OCI-M2 (cell line): ENCODE results near the gene DNER.

Source experiments
- DNase-seq: peaks from one replicate; lab custom pipeline; 2025; ENCODE audit not compliant: unreplicated experiment; lab: John Stamatoyannopoulos, UW

The DNER gene

GRCh38 chr2:229445019-229445418 lies 269.3 kb downstream of the DNER start:
- no peak for DNase-seq

- DNase-seq = no peak
These were observed 270.6 kb downstream of the DNER start for GRCh38 chr2:229443546-229444268.

- DNase-seq = no peak
These were observed 271.2 kb downstream of the DNER start for GRCh38 chr2:229443141-229443540.

- DNase-seq = no peak
These were observed 275.8 kb downstream of the DNER start for GRCh38 chr2:229438430-229439159.

DNA sequence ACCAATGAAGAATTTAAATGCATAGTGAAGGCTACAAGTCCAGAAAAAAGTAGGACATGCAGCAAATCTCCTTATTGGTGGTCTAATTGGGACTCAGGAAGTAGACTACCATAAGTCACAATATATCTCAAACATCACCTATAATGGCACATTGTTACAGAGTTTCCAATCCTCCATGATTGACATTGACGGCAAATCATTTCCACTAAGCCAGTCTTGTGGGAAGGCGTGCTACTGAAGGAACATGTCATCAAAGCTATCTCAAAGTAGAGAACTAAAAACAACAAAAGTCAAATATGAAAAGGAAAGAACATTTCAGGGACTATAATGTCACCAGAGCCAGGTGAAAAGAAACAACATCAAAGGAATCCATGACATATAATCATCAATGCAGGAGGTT lies 276.9 kb downstream of the DNER start:
- DNase-seq = no peak

- no peak for DNase-seq
These were observed 280.2 kb downstream of the DNER start for GRCh38 chr2:229434187-229434586.

DNA sequence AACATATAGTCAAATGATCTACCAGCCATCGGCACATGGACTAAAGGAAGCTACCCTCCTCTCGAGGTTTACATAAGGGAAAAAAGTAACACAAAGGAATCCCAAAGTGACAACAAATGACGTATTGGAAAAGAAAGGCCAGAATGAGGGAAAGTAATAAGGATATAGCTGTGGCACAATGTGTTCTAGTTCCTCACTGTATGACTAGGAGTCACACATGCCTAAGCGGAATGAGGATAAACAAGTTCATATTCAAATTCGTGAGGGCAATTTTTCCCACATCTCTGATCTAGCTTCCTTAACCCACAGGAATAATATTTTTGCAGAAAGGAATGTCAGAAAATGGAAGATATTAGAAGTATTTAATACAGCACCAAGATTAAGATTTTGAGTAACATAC lies 281.0 kb downstream of the DNER start:
- no peak for DNase-seq

GRCh38 chr2:229431327-229431954 lies 282.9 kb downstream of the DNER start:
- no peak for DNase-seq

GRCh38 chr2:229429589-229429988 lies 284.8 kb downstream of the DNER start:
- DNase-seq = no peak

DNA sequence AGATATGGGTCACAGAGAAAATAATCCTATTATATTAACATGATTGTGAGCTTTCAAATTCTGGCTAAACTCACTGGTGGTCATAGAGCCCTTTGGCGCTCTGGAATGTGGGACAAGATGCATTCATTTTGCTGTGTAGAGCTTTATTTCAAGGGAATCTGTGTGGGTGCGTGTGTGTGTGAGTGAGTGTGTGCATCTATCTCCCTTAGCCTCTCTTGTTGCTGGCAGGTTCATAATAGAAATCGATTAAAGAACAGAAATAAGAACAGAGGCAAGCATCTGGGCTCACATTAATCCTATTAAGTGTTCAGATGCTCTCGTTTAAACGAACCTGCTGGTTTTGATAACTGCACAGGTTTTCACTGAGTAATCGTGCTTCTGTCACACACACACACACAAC lies 287.9 kb downstream of the DNER start:
- no peak for DNase-seq

DNA sequence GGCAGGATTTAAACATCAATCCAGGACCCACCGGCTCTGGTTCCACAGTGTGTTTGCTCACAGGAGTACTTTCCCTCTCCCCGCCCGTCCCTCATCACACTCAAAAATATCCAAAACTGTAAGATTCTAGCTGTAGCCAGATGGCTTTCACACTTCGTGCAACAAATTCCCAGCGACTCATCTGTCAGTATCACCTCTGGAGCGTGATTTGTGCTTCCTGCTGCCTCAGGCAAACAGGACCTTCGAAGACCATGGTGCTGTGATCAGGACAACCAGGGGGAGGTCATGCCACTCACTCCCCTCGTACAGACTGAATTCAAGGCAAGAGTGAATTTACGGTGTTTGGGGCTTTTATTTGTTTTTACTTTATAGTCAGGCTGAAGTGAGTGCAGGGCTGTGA lies 288.8 kb downstream of the DNER start:
- no peak for DNase-seq

DNA sequence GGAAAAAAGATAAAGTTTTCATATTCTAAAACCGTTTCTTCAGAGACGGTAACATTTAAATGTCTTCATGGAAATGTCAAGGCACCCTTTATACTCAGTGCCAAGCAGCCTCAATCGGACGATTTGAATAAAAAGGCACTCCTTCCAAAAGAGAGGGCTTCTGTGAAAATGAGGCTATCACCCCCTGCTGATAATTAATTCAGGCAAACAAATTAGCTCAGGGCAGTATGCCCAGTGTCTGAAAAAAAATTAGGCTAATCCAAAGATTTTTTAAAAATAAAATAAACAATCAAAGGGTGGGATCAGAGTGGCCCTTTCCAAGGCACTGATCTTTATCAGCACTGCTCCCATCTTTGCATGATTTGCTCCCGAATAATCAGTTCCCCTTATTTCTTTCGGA lies 292.3 kb downstream of the DNER start:
- no peak for DNase-seq

GRCh38 chr2:229419158-229419557 lies 295.2 kb downstream of the DNER start:
- DNase-seq = no peak

DNA sequence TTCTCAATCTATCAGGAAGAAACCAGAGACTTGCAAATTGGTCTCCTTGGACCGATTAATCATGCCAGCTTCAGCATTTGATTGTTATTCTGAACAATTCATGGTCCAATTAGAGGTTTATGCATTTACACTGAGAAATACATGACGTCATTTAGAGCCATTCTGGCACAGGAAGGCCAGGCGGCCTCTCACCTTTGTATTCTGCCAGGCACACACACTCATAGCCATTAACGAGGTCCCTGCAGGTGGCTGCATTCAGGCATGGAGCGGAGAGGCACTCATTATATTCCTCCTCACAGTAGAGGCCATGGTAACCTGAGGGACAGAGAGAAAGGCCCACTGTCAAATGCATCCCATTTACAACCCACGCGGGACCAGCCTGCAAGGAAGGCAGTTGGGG lies 296.4 kb downstream of the DNER start:
- DNase-seq = no peak

DNA sequence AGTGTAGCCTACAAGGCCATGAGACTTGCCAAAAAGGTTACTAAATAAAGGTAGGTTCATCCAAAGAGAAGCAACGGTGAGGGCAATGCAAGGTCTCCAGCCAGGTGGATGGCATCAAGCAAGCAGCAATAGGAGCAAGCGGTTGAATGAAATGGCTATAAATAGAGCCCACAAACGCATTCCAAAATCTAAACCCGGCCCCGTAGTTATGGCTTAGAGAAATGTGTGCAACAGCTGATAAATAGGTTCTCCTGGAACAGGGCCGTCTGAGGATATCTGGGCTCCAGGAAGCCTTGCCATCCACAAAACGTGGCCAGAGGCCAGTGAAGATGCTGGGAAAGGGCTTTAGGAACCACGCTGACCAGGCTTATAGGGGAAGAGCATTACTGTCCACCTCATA lies 297.2 kb downstream of the DNER start:
- no peak for DNase-seq

DNA sequence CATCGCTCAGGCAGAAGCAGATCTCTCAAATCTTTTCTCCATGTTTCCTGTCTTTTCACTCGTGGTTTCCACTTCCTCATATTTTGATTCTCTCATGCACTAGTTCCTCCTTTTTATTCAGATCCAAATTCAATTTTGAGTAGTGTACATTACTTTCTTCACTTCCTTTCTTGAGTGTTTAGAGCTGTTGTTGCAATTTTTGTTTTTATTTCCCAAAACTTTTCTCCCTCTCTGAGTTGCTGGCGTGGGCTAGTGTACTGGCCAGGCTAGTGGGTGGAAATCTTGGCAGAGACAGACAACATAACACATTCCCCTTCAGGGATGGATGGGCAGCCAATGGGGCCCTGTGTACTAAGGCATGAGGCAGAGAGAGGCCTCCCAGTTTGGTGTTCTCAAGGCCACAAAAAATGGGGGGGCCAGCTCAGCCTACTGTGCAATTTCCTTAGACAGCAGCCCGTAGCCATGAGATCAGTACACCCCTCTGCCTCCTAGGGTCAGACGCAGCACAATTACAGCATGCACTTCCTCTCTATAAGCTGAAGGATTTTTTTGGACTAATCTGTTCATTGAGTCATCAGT lies 298.1 kb downstream of the DNER start:
- DNase-seq = no peak

DNA sequence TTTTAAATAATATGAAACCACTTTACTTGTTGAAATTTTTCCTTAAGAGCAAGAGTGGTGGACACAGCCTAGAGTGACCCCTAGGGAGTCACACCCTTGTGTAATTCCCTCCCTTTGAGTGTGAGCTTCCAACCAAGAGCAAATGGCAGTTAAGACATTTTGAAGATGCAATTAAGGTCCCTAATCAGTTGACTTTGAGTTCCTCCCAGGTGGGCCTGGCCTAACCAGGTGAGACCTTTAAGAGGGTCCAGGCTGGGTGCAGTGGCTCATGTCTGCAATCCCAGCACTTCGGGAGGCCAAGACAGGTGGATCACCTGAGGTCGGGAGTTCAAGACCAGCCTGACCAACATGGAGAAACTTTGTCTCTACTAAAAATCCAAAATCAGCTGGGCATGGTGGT lies 299.7 kb downstream of the DNER start:
- no peak for DNase-seq

- DNase-seq = no peak
These were observed 301.7 kb downstream of the DNER start for GRCh38 chr2:229412686-229413085.

DNA sequence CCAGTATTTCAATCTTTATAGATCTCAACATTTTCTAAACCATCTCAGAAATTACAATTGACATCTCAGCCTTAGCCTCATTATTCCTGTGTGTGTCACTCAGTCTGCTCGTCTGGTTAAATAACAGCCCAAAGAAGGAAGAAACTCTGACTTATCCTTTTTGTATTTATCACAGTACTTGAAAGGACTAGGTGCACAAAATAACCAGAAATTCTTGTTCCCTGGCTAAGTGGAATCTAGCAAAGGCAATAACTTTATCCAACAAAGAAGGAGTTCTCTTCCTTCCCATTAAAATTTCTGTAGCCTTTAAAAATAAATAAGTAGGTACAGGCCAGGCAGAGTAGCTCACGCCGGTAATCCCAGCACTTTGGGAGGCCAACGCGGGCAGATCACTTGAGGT lies 303.4 kb downstream of the DNER start:
- DNase-seq = no peak

GRCh38 chr2:229410264-229410663 lies 304.1 kb downstream of the DNER start:
- DNase-seq = no peak

DNA sequence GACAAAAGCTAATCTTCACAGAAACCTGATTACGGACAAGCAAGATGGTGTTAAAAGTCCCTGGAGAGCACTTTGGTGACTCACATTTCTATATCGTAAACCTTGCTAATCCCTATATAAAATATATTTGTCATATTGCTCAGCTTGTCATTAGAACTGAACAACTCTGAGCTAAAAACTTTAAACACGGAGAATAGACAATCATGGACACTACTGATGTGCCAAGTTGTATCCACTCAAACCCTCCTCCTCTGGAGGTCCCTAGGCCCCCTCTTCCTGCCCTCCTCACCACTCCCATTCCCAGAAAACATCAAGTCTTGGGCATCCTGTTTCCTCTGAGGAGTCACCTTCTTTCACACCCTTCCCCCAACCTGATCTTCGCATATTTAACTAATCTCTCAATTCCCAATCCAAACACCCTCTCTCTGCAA lies 304.6 kb downstream of the DNER start:
- DNase-seq = no peak

GRCh38 chr2:229408962-229409361 lies 305.4 kb downstream of the DNER start:
- no peak for DNase-seq
